Sigmoid colon (tissue), 7 donors: ENCODE measurements around the gene JAZF1. TPM values are rescaled to one million over a fixed set of nuclear protein-coding genes. Genes with fewer than 3 reads are reported as not detected.
"Not testable (repeated sequence)": the region's sequence is repeated elsewhere in the genome, so short reads cannot be mapped to it uniquely, and the experiment has no call there.

ENCODE experiments used
- DNase-seq: peaks from one replicate; pipeline ENCODE4 v3.0.0-alpha.2; 2019
- H3K27ac ChIP-seq, 4 donors: fragments of 200-600 bp; sonication (generic); one replicate each; pipeline ENCODE4 v1.5.1; 2016 to 2019; ENCODE audit warnings: mild to moderate bottlenecking in 1 of 4
- H3K27me3 ChIP-seq, 3 donors: fragments of 200-600 bp; sonication (generic); one replicate each; pipeline ENCODE4 v1.5.1; 2019; ENCODE audit warnings: mild to moderate bottlenecking in 1 of 3
- H3K36me3 ChIP-seq, 4 donors: fragments of 200-600 bp; sonication (generic); one replicate each; pipeline ENCODE4 v1.5.1; 2016 to 2019
- H3K4me1 ChIP-seq, 4 donors: fragments of 200-600 bp; sonication (generic); one replicate each; pipeline ENCODE4 v1.5.1; 2017 to 2019
- H3K4me3 ChIP-seq, 4 donors: fragments of 200-600 bp; sonication (generic); one replicate each; pipeline ENCODE4 v1.5.1; 2017 to 2019; ENCODE audit warnings: mild to moderate bottlenecking in 2 of 4, moderate library complexity in 1 of 4
- H3K9me3 ChIP-seq, 4 donors: fragments of 200-600 bp in 3 of 4; sonication (generic) in 3 of 4; one replicate each; pipeline versions ENCODE4 v1.5.1 to v1.6.1; 2013 to 2019
- CTCF ChIP-seq, 4 experiments: fragments of 450-650 bp in 3 of 4; fragments of 200-600 bp in 1 of 4; IDR thresholded peaks; one replicate each; pipeline ENCODE4 v1.5.1; 2016 to 2019; ENCODE audit warnings: antibody characterized with exemption in 4 of 4, mild to moderate bottlenecking in 3 of 4, moderate library complexity in 2 of 4
- EP300 ChIP-seq, 4 donors: sonication (generic); formaldehyde crosslinking; IDR thresholded peaks; one replicate each; pipeline ENCODE4 v1.6.1; 2017; ENCODE audit warnings: antibody characterized with exemption in 4 of 4
- POLR2A ChIP-seq, 2 donors: fragments of 450-650 bp; IDR thresholded peaks; one replicate each; pipeline ENCODE4 v1.6.1; 2016; ENCODE audit warnings: antibody characterized with exemption in 2 of 2, mild to moderate bottlenecking in 2 of 2, moderate library complexity in 2 of 2
- POLR2AphosphoS5 ChIP-seq, 4 donors: sonication (generic); formaldehyde crosslinking; IDR thresholded peaks; one replicate each; pipeline ENCODE4 v1.6.1; 2017; ENCODE audit warnings: antibody characterized with exemption in 4 of 4
- WGBS, 2 donors: extraction: QIAGEN DNeasy Blood & Tissue Kit; methylation state at CpG; one replicate each; pipeline ENCODE4 v1.1.7; 2013; 5-methylcytosine and 5-hydroxymethylcytosine counted together
- intact Hi-C: fragments of 100-400 bp; cut with DNase I; formaldehyde crosslinking; loops from one replicate; pipeline ENCODE4 v1.15.1; 2023
- polyA plus RNA-seq, 3 donors: library from polyadenylated mRNA; stranded (reverse); fragments of 200-250 nt; gene quantifications; one replicate each; pipeline ENCODE4 v1.2.3, GENCODE V29; 2013
- total RNA-seq, 4 donors: library from RNA; depleted of rRNA; stranded (reverse); fragments of >200 nt; gene quantifications; one replicate each; pipeline ENCODE4 v1.1.0, GENCODE V29; 2016
- donor health status: healthy with polysubstance abuse.
- donor health status: Bipolar disorder and iron deficiency.
- donor health status: healthy.

Gene JAZF1
- total and polyA plus RNA-seq, 7 donors: 4.2 to 59.6 (median 46.4) TPM

GRCh38 chr7:27888736-27889135, 291.9 kb downstream of the JAZF1 start:
- no peaks in the 10 kb centered on the region for H3K27me3 ChIP-seq
- 92 to 95% methylated on average over 5 of the region's 5 CpGs for WGBS, 2 donors
- peaks cover 0 to 8% (median 1%) of the 10 kb centered on the region in 4 donors for H3K36me3 ChIP-seq
- no peaks in the 10 kb centered on the region for H3K9me3 ChIP-seq
- H3K4me1 ChIP-seq: no peaks in the 10 kb centered on the region
- TF ChIP-seq POLR2A (IDR thresholded peaks at IDR 0.05) (no peak), CTCF (IDR thresholded peaks at IDR 0.05) (no peak), POLR2AphosphoS5 (IDR thresholded peaks at IDR 0.05) (no peak), EP300 (IDR thresholded peaks at IDR 0.05) (no peak)
- H3K27ac ChIP-seq: no peak overlapping the region
- H3K4me3 ChIP-seq: no peak overlapping the region
- intact Hi-C loops: no loop called here
- DNase-seq: no peak

- intact Hi-C loops, H3K27me3 ChIP-seq, DNase-seq, H3K36me3 ChIP-seq, H3K9me3 ChIP-seq, H3K27ac ChIP-seq, H3K4me1 ChIP-seq, H3K4me3 ChIP-seq: not testable (repeated sequence)
- WGBS, 2 donors: 92 to 94% methylated on average over 3 of the region's 3 CpGs
Observed at GRCh38 chr7:27886710-27887109, 293.9 kb downstream of the JAZF1 start.

- no peak overlapping the region for H3K27ac ChIP-seq
- H3K9me3 ChIP-seq: no peaks in the 10 kb centered on the region
- no peaks in the 10 kb centered on the region for H3K27me3 ChIP-seq
- no peaks in the 10 kb centered on the region for H3K36me3 ChIP-seq
- no peaks in the 10 kb centered on the region for H3K4me1 ChIP-seq
- no peak overlapping the region for H3K4me3 ChIP-seq
- intact Hi-C loops: no loop called here
- TF ChIP-seq EP300 (IDR thresholded peaks at IDR 0.05) (no peak), POLR2AphosphoS5 (IDR thresholded peaks at IDR 0.05) (no peak), POLR2A (IDR thresholded peaks at IDR 0.05) (no peak), CTCF (IDR thresholded peaks at IDR 0.05) (no peak)
- WGBS, 2 donors: 88 to 94% methylated on average over 2 of the region's 2 CpGs
- no peak for DNase-seq
Observed at GRCh38 chr7:27885652-27886051, 294.9 kb downstream of the JAZF1 start.

GRCh38 chr7:27883696-27884095, 296.9 kb downstream of the JAZF1 start:
- DNase-seq: no peak
- Histone ChIP-seq H3K36me3 (no peaks in the 10 kb centered on the region), H3K4me1 (no peaks in the 10 kb centered on the region), H3K27ac (no peak overlapping the region), H3K27me3 (no peaks in the 10 kb centered on the region), H3K4me3 (no peak overlapping the region), H3K9me3 (no peaks in the 10 kb centered on the region)
- intact Hi-C loops: no loop called here
- 88 to 92% methylated on average over 4 of the region's 4 CpGs for whole genome bisulfite sequencing, 2 donors
- TF ChIP-seq POLR2A (IDR thresholded peaks at IDR 0.05) (no peak), CTCF (IDR thresholded peaks at IDR 0.05) (no peak), POLR2AphosphoS5 (IDR thresholded peaks at IDR 0.05) (no peak), EP300 (IDR thresholded peaks at IDR 0.05) (no peak)

- Histone ChIP-seq H3K4me3 (no peak overlapping the region), H3K4me1 (peaks cover 0 to 36% (median 33%) of the 10 kb centered on the region in 4 donors), H3K27ac (no peak overlapping the region), H3K9me3 (no peaks in the 10 kb centered on the region), H3K27me3 (no peaks in the 10 kb centered on the region), H3K36me3 (no peaks in the 10 kb centered on the region)
- intact Hi-C loops: no loop called here
- 90 to 94% methylated on average over 8 of the region's 8 CpGs for WGBS, 2 donors
- TF ChIP-seq CTCF (IDR thresholded peaks at IDR 0.05): no peak
- TF ChIP-seq POLR2A (IDR thresholded peaks at IDR 0.05): no peak
- no peak for TF ChIP-seq POLR2AphosphoS5 (IDR thresholded peaks at IDR 0.05)
- TF ChIP-seq EP300 (IDR thresholded peaks at IDR 0.05): no peak
- DNase-seq: no peak
Observed at GRCh38 chr7:27876756-27877155, 303.8 kb downstream of the JAZF1 start.
